ENCODE results near the gene PCDHGA8.
"Not testable (repeated sequence)": the region's sequence is repeated elsewhere in the genome, so short reads cannot be mapped to it uniquely, and the experiment has no call there.

Gene PCDHGA8

GRCh38 chr5:141403387-141403786 is 11.0 kb downstream of the PCDHGA8 start:
- no peak for DNase-seq

- peak; percentile 18 to 38 for DNase-seq
Observed at GRCh38 chr5:141407790-141408505, 15.5 kb downstream of the PCDHGA8 start, which contains the start of gene PCDHGB6. Gene PCDHGB6 (plus strand): TSS chr5:141408021. CDS start chr5:141408203, 182 bp downstream.

GRCh38 chr5:141409598-141410306 is 17.3 kb downstream of the PCDHGA8 start:
- DNase-seq = no peak

DNA sequence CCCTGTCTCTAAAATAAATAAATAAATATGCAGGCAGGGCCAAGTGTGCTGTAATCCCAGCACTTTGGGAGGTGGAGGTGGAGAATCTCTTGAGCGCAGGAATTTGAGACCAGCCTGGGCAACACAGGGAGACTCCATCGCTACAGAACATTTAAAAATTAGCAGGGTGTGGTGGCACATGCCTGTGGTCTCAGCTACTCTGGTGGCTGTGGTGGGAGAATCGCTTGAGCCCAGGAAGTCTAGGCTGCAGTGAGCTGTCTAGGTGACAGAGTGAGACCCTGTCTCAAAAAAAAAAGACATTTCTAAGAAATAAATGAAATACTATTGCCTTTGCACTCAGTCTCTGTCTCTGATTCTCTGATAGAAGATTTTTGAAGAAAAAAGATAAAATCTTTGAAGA is 19.1 kb downstream of the PCDHGA8 start:
- DNase-seq = no peak

GRCh38 chr5:141412854-141413539 is 20.6 kb downstream of the PCDHGA8 start, which contains the start of gene PCDHGA10:
Gene PCDHGA10 (plus strand): TSS chr5:141412987. CDS start chr5:141413176, 189 bp downstream.
- DNase-seq = peak; percentile 44 to 52

DNA sequence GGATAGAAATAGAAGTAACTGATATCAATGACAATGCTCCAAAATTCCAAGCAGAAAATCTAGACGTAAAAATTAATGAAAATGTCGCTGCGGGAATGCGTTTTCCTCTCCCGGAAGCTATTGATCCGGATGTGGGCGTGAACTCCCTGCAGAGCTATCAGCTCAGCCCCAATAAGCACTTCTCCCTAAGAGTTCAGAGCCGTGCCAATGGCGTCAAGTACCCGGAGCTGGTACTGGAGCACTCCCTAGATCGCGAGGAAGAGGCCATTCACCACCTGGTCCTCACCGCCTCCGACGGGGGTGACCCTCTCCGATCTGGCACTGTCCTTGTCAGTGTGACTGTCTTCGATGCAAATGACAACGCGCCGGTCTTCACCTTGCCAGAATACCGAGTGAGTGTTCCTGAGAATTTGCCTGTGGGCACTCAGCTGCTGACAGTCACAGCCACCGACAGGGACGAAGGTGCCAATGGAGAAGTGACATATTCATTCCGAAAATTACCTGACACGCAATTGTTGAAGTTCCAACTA is 21.2 kb downstream of the PCDHGA8 start:
- no peak for DNase-seq

- DNase-seq = not testable (repeated sequence)
Observed at GRCh38 chr5:141414548-141415274, 22.3 kb downstream of the PCDHGA8 start.

DNA sequence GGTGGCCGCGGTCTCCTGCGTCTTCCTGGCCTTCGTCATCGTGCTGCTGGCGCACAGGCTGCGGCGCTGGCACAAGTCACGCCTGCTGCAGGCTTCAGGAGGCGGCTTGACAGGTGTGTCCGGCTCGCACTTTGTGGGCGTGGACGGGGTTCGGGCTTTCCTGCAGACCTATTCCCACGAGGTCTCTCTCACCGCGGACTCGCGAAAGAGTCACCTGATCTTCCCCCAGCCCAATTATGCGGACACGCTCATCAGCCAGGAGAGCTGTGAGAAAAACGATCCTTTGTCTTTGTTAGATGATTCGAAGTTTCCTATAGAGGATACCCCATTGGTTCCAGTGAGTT is 22.8 kb downstream of the PCDHGA8 start:
- DNase-seq = not testable (repeated sequence)

- peak; percentile 26 to 42 for DNase-seq
Observed at GRCh38 chr5:141417494-141418172, 25.2 kb downstream of the PCDHGA8 start, which contains the start of gene PCDHGB7. Gene PCDHGB7 (plus strand): TSS chr5:141417677. CDS start chr5:141417860, 183 bp downstream.

DNA sequence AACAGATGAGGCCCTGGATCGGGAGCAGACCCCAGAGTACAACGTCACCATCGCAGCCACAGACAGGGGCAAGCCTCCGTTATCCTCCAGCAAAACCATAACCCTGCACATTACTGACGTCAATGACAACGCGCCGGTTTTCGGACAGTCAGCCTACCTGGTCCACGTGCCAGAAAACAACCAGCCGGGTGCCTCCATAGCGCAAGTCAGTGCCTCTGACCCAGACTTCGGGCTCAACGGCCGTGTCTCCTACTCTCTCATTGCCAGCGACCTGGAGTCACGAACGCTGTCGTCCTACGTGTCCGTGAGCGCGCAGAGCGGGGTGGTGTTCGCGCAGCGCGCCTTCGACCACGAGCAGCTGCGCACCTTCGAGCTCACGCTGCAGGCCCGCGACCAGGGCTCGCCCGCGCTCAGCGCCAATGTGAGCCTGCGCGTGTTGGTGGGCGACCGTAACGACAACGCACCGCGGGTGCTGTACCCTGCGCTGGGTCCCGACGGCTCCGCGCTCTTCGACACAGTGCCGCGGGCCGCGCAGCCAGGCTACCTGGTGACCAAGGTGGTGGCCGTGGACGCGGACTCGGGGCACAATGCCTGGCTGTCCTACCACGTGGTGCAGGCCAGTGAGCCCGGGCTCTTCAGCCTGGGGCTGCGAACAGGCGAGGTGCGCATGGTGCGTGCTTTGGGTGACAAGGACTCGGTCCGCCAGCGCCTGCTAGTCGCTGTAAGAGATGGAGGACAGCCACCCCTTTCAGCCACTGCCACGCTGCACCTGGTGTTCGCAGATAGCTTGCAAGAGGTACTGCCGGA is 26.8 kb downstream of the PCDHGA8 start:
- no peak for DNase-seq

DNA sequence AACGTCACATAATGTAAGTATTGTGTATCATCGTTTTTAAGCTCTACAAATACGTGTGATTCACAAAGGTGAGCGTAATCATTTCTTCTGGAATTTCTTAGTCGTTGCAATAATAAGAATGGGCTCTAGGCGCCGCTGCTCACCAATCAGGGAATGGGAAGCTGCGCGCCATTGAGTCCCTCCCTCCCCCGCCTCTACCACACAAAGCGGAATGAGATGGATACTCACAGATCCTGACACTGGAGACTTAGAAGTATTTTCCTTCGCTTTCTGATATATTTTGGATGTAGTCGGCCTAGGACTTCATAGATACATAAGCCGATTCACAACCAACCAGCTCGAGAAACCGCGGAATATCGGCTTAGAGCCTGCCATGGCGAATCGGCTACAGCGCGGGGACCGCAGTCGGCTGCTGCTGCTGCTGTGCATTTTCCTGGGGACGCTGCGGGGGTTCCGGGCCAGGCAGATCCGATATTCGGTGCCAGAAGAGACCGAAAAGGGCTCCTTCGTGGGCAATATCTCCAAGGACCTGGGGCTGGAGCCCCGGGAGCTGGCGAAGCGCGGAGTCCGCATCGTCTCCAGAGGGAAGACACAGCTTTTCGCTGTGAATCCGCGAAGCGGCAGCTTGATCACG is 28.5 kb downstream of the PCDHGA8 start, which contains the start of gene PCDHGA11:
TSS of gene PCDHGA11 (plus strand) at position 197 of the 634 bp plus-strand sequence. CDS start at position 374, 177 bp downstream.
- DNase-seq = peak in 1 of 2 experiments; percentile 18

DNA sequence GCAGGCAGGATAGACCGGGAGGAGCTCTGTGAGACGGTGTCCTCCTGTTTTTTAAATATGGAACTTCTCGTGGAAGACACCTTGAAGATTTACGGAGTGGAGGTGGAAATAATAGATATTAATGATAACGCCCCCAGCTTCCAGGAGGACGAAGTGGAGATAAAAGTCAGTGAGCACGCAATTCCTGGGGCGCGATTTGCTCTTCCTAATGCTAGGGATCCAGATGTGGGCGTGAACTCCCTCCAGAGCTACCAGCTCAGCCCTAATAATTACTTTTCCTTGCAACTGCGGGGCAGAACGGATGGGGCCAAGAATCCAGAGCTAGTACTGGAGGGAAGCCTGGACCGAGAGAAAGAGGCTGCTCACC is 29.0 kb downstream of the PCDHGA8 start:
- DNase-seq = no peak

GRCh38 chr5:141422742-141423291 is 30.4 kb downstream of the PCDHGA8 start:
- no peak for DNase-seq

- DNase-seq = no peak
Observed at GRCh38 chr5:141427783-141428426, 35.5 kb downstream of the PCDHGA8 start.

DNA sequence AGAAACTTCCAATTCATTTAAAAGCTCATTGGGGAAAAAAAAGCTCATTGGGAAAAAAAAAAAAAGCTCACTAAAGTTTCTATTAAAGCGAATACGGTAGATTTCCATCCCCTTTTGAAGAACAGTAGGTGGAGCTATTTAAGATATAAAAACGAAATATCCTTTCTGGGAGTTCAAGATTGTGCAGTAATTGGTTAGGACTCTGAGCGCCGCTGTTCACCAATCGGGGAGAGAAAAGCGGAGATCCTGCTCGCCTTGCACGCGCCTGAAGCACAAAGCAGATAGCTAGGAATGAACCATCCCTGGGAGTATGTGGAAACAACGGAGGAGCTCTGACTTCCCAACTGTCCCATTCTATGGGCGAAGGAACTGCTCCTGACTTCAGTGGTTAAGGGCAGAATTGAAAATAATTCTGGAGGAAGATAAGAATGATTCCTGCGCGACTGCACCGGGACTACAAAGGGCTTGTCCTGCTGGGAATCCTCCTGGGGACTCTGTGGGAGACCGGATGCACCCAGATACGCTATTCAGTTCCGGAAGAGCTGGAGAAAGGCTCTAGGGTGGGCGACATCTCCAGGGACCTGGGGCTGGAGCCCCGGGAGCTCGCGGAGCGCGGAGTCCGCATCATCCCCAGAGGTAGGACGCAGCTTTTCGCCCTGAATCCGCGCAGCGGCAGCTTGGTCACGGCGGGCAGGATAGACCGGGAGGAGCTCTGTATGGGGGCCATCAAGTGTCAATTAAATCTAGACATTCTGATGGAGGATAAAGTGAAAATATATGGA is 38.1 kb downstream of the PCDHGA8 start, which contains the start of gene PCDHGA12:
TSS of gene PCDHGA12 (plus strand) at position 176 of the 782 bp plus-strand sequence. CDS start at position 429, 253 bp downstream.
- peak in 1 of 2 experiments; percentile 23 for DNase-seq

DNA sequence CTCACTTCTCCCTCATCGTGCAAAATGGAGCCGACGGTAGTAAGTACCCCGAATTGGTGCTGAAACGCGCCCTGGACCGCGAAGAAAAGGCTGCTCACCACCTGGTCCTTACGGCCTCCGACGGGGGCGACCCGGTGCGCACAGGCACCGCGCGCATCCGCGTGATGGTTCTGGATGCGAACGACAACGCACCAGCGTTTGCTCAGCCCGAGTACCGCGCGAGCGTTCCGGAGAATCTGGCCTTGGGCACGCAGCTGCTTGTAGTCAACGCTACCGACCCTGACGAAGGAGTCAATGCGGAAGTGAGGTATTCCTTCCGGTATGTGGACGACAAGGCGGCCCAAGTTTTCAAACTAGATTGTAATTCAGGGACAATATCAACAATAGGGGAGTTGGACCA is 38.9 kb downstream of the PCDHGA8 start:
- DNase-seq = no peak

- DNase-seq = not testable (repeated sequence)
Observed at GRCh38 chr5:141432308-141432707, 39.9 kb downstream of the PCDHGA8 start.

DNA sequence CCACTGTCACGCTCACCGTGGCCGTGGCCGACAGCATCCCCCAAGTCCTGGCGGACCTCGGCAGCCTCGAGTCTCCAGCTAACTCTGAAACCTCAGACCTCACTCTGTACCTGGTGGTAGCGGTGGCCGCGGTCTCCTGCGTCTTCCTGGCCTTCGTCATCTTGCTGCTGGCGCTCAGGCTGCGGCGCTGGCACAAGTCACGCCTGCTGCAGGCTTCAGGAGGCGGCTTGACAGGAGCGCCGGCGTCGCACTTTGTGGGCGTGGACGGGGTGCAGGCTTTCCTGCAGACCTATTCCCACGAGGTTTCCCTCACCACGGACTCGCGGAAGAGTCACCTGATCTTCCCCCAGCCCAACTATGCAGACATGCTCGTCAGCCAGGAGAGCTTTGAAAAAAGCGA is 40.3 kb downstream of the PCDHGA8 start:
- DNase-seq = not testable (repeated sequence)

Data from stimulated activated CD4-positive, alpha-beta T cell treated with anti-CD3 and anti-CD28 coated beads, Interleukin-4, amount 100 ng/mL, for 4 hours (primary cell).